ENCODE results near the gene TOMM20. TPM values are rescaled to one million over a fixed set of nuclear protein-coding genes. Genes with fewer than 3 reads are reported as not detected.
"Not testable (repeated sequence)": the region's sequence is repeated elsewhere in the genome, so short reads cannot be mapped to it uniquely, and the experiment has no call there.

Gene TOMM20
- total RNA-seq, 1 experiment from 2014 or later = 151 TPM

- H3K4me1 Mint-ChIP-seq (ENCODE audit: low read depth, unreplicated experiment) = peaks cover 14% of the 10 kb centered on the region
- H3K4me3 Mint-ChIP-seq (ENCODE audit: low read depth, unreplicated experiment) = no peak overlapping the region
- H3K9me3 Mint-ChIP-seq (ENCODE audit: low read depth, unreplicated experiment) = no peaks in the 10 kb centered on the region
- no TSS peak for BruUV-seq (replicated peaks)
- intact Hi-C loops (cut with micrococcal nuclease; ENCODE audit: unreplicated experiment) = no loop called here
- H3K36me3 Mint-ChIP-seq (ENCODE audit: insufficient read depth, unreplicated experiment) = peaks cover 3% of the 10 kb centered on the region
- no peaks in the 10 kb centered on the region for H3K27me3 Mint-ChIP-seq (ENCODE audit: unreplicated experiment)
- CTCF ChIA-PET = no interaction called here
- H3K27ac Mint-ChIP-seq (ENCODE audit: unreplicated experiment) = no peak overlapping the region
- no peak for TF ChIP-seq CTCF (IDR thresholded peaks at IDR 0.05; ENCODE audit: unreplicated experiment)
- DNase-seq = no peak
These were observed 39.7 kb downstream of the TOMM20 start for GRCh38 chr1:235088907-235089306.

GRCh38 chr1:235088430-235088829, 40.2 kb downstream of the TOMM20 start:
- no peak overlapping the region for H3K27ac Mint-ChIP-seq (ENCODE audit: unreplicated experiment)
- no peaks in the 10 kb centered on the region for H3K27me3 Mint-ChIP-seq (ENCODE audit: unreplicated experiment)
- TF ChIP-seq CTCF (IDR thresholded peaks at IDR 0.05; ENCODE audit: unreplicated experiment) = no peak
- CTCF ChIA-PET = no interaction called here
- H3K36me3 Mint-ChIP-seq (ENCODE audit: insufficient read depth, unreplicated experiment) = peaks cover 7% of the 10 kb centered on the region
- DNase-seq = no peak
- H3K4me1 Mint-ChIP-seq (ENCODE audit: low read depth, unreplicated experiment) = peaks cover 14% of the 10 kb centered on the region
- H3K9me3 Mint-ChIP-seq (ENCODE audit: low read depth, unreplicated experiment) = no peaks in the 10 kb centered on the region
- no peak overlapping the region for H3K4me3 Mint-ChIP-seq (ENCODE audit: low read depth, unreplicated experiment)
- intact Hi-C loops (cut with micrococcal nuclease; ENCODE audit: unreplicated experiment) = no loop called here
- BruUV-seq (replicated peaks) = no TSS peak

DNA sequence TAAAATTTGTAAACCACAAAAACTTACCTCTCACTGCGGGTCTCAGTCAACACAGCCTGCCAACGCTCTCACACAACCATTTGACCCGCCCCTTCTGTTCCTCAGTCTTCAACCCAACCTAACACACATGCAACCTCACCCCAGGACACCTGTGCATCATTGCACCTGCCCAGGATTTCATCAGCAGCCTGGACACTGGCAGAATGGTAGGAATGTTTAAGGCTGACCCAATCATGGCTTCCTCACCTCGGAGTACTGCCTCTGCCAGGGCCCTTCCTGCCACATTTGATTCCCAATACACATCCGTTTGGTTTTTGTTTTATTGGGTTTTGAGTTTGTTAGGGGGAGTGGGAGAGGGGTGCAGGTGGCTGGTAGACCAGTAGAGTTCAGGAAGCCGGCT, 40.7 kb downstream of the TOMM20 start:
- H3K27ac Mint-ChIP-seq (ENCODE audit: unreplicated experiment) = no peak overlapping the region
- no peak for TF ChIP-seq CTCF (IDR thresholded peaks at IDR 0.05; ENCODE audit: unreplicated experiment)
- intact Hi-C loops (cut with micrococcal nuclease; ENCODE audit: unreplicated experiment) = no loop called here
- H3K27me3 Mint-ChIP-seq (ENCODE audit: unreplicated experiment) = no peaks in the 10 kb centered on the region
- no peak overlapping the region for H3K4me3 Mint-ChIP-seq (ENCODE audit: low read depth, unreplicated experiment)
- H3K4me1 Mint-ChIP-seq (ENCODE audit: low read depth, unreplicated experiment) = peaks cover 14% of the 10 kb centered on the region
- no peaks in the 10 kb centered on the region for H3K9me3 Mint-ChIP-seq (ENCODE audit: low read depth, unreplicated experiment)
- CTCF ChIA-PET = no interaction called here
- DNase-seq = no peak
- no TSS peak for BruUV-seq (replicated peaks)
- H3K36me3 Mint-ChIP-seq (ENCODE audit: insufficient read depth, unreplicated experiment) = peaks cover 12% of the 10 kb centered on the region

GRCh38 chr1:235085411-235086117, 43.1 kb downstream of the TOMM20 start:
- DNase-seq; H3K9me3 Mint-ChIP-seq (ENCODE audit: low read depth, unreplicated experiment); H3K27ac Mint-ChIP-seq (ENCODE audit: unreplicated experiment); H3K4me3 Mint-ChIP-seq (ENCODE audit: low read depth, unreplicated experiment); BruUV-seq (replicated peaks); intact Hi-C loops (cut with micrococcal nuclease; ENCODE audit: unreplicated experiment); H3K27me3 Mint-ChIP-seq (ENCODE audit: unreplicated experiment): not testable (repeated sequence)
- peaks cover 19% of the 10 kb centered on the region for H3K36me3 Mint-ChIP-seq (ENCODE audit: insufficient read depth, unreplicated experiment)
- H3K4me1 Mint-ChIP-seq (ENCODE audit: low read depth, unreplicated experiment) = peaks cover 16% of the 10 kb centered on the region
- CTCF ChIA-PET = interaction anchor here (0.6 to 2.7 kb wide), 2 partner anchors 17 to 590 kb away, joined by 3 to 11 read pairs; no protein-coding TSS in a partner anchor

- H3K9me3 Mint-ChIP-seq (ENCODE audit: low read depth, unreplicated experiment); intact Hi-C loops (cut with micrococcal nuclease; ENCODE audit: unreplicated experiment); H3K4me3 Mint-ChIP-seq (ENCODE audit: low read depth, unreplicated experiment); DNase-seq; H3K27me3 Mint-ChIP-seq (ENCODE audit: unreplicated experiment); H3K27ac Mint-ChIP-seq (ENCODE audit: unreplicated experiment); BruUV-seq (replicated peaks): not testable (repeated sequence)
- Mint-ChIP-seq H3K36me3 (ENCODE audit: insufficient read depth, unreplicated experiment) (peaks cover 21% of the 10 kb centered on the region), H3K4me1 (ENCODE audit: low read depth, unreplicated experiment) (peaks cover 20% of the 10 kb centered on the region)
- CTCF ChIA-PET = interaction anchor here (0.7 to 1.9 kb wide), 3 partner anchors 48 to 469 kb away, joined by 3 to 6 read pairs (median 3); no protein-coding TSS in a partner anchor
These were observed 47.8 kb downstream of the TOMM20 start for GRCh38 chr1:235080788-235081187.

GRCh38 chr1:235080297-235080657, 48.4 kb downstream of the TOMM20 start:
- H3K9me3 Mint-ChIP-seq (ENCODE audit: low read depth, unreplicated experiment); intact Hi-C loops (cut with micrococcal nuclease; ENCODE audit: unreplicated experiment); H3K4me3 Mint-ChIP-seq (ENCODE audit: low read depth, unreplicated experiment); BruUV-seq (replicated peaks); DNase-seq; H3K27me3 Mint-ChIP-seq (ENCODE audit: unreplicated experiment); H3K27ac Mint-ChIP-seq (ENCODE audit: unreplicated experiment): not testable (repeated sequence)
- peaks cover 25% of the 10 kb centered on the region for H3K4me1 Mint-ChIP-seq (ENCODE audit: low read depth, unreplicated experiment)
- H3K36me3 Mint-ChIP-seq (ENCODE audit: insufficient read depth, unreplicated experiment) = peaks cover 26% of the 10 kb centered on the region
- CTCF ChIA-PET = interaction anchor here (0.5 to 1.9 kb wide), 7 partner anchors 13 to 1172 kb away, joined by 3 to 10 read pairs (median 4); no protein-coding TSS in a partner anchor

All from Calu3 (cell line).